GM15510 (cell line): ENCODE measurements around the gene CATSPER3.

Source experiments
- POLR2A ChIP-seq: IDR thresholded peaks from 3 replicates; pipeline ENCODE4 v1.6.1; 2011; ENCODE audit warnings: borderline replicate concordance; ENCODE audit not compliant: insufficient read length; ENCODE audit errors: extremely low read depth

Gene CATSPER3

GRCh38 chr5:135039271-135040033 is 71.7 kb downstream of the CATSPER3 start:
- TF ChIP-seq POLR2A: no peak

GRCh38 chr5:135040034-135040332 is 72.3 kb downstream of the CATSPER3 start:
- TF ChIP-seq POLR2A: no peak

GRCh38 chr5:135040333-135041144 is 72.8 kb downstream of the CATSPER3 start:
- no peak for TF ChIP-seq POLR2A

GRCh38 chr5:135041145-135041587 is 73.5 kb downstream of the CATSPER3 start:
- TF ChIP-seq POLR2A: no peak

- TF ChIP-seq POLR2A: no peak
Measured at GRCh38 chr5:135041726-135042125, 74.0 kb downstream of the CATSPER3 start.

GRCh38 chr5:135042595-135042994 is 74.9 kb downstream of the CATSPER3 start:
- no peak for TF ChIP-seq POLR2A

- no peak for TF ChIP-seq POLR2A
Measured at GRCh38 chr5:135045488-135045887, 77.8 kb downstream of the CATSPER3 start.

DNA sequence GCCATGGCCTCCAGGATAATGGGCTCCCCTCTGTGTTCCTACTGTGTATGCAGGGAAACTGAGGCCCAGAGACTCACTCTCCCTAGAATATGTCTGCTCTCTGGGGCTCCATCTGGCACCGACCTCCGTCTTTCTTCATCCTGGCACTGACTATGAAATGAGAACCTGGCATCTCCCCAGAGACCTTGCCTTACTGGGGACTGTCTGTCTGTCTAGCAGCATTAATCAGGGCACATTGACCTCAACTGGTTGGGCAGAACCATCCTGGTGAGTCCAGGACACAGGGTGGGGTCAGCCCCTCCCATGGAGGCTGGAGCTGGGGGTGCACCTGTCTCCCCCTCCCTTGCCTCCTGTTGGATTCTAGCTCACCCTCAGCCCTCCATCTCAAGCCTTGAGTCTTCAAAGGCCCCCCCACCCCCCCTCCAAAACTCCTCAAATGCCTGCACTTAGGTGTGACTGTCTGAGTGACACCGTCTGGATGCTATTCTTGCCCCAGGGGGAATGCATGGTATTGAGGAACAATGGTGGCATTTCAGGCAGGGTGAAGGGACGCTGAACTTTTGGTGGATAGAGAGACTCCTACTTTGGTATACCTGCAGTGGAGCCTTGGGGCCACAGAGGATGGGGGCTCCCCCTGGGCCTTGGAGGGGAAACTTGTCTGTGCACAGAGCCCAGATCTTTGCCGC is 79.1 kb downstream of the CATSPER3 start:
- no peak for TF ChIP-seq POLR2A

DNA sequence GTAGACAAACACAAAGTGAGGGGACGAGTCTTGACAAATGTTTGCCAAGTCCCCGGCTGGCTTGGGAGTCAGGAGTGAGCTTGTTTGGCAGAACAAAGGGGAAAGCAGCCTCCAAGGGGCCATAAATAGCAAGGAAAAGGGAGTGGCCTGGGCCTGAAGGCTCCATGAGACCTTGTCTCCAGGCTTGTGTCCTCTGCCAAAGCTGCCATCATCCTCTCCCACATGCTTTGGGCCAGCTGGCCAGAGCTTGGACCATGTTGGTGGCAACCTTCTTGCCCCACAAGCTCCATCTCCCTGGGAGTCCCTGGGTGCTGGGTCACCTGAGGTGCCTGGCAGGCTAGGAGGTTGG is 79.6 kb downstream of the CATSPER3 start:
- TF ChIP-seq POLR2A: no peak

- TF ChIP-seq POLR2A: no peak
Measured at GRCh38 chr5:135048286-135048685, 80.6 kb downstream of the CATSPER3 start.

DNA sequence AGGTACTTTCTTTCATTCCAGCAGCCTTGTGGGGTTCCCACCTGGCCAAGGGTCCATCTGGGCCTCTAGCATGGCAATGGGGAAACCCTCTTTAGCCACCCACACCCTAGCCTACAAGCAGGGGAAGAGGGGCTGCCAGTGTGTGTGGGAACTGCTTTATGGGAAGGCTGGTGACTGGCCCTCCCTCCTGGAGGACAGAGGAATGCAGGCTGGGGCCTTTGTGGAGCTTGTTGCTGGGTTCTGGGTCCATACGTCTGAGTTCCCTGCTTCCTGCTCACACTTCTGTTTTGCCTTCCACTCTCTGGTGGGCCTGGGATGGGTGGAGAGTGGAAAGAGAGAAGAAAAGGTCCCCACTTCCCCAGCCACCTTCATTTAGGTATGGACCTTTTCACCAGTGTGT is 81.2 kb downstream of the CATSPER3 start:
- TF ChIP-seq POLR2A: no peak

GRCh38 chr5:135050244-135050767 is 82.6 kb downstream of the CATSPER3 start:
- TF ChIP-seq POLR2A: no peak

- no peak for TF ChIP-seq POLR2A
Measured at GRCh38 chr5:135051399-135051798, 83.7 kb downstream of the CATSPER3 start.

GRCh38 chr5:135051872-135052271 is 84.2 kb downstream of the CATSPER3 start:
- no peak for TF ChIP-seq POLR2A

- no peak for TF ChIP-seq POLR2A
Measured at GRCh38 chr5:135052511-135053145, 84.9 kb downstream of the CATSPER3 start.
